ENCODE data around the gene RPH3AL.
"Not testable (repeated sequence)": the region's sequence is repeated elsewhere in the genome, so short reads cannot be mapped to it uniquely, and the experiment has no call there.

Gene RPH3AL

GRCh38 chr17:227946-228615 is 124.5 kb downstream of the RPH3AL start:
- TF ChIP-seq, protein P1, sequence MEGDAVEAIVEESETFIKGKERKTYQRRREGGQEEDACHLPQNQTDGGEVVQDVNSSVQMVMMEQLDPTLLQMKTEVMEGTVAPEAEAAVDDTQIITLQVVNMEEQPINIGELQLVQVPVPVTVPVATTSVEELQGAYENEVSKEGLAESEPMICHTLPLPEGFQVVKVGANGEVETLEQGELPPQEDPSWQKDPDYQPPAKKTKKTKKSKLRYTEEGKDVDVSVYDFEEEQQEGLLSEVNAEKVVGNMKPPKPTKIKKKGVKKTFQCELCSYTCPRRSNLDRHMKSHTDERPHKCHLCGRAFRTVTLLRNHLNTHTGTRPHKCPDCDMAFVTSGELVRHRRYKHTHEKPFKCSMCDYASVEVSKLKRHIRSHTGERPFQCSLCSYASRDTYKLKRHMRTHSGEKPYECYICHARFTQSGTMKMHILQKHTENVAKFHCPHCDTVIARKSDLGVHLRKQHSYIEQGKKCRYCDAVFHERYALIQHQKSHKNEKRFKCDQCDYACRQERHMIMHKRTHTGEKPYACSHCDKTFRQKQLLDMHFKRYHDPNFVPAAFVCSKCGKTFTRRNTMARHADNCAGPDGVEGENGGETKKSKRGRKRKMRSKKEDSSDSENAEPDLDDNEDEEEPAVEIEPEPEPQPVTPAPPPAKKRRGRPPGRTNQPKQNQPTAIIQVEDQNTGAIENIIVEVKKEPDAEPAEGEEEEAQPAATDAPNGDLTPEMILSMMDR (IDR thresholded peaks at IDR 0.05; ENCODE audit: low read depth, low read length), result no peak
- DNase-seq, result no peak
- H3K27me3 ChIP-seq (ENCODE audit: insufficient read depth, low read depth, severe bottlenecking), result no peaks in the 10 kb centered on the region
- H3K27ac ChIP-seq, result no peak overlapping the region
- no peak overlapping the region for H3K4me3 ChIP-seq (ENCODE audit: low read depth, low read length)
- no peaks in the 10 kb centered on the region for H3K9me3 ChIP-seq (ENCODE audit: severe bottlenecking)
- no peaks in the 10 kb centered on the region for H3K36me3 ChIP-seq

GRCh38 chr17:227078-227945 is 125.3 kb downstream of the RPH3AL start:
- H3K36me3 ChIP-seq, result no peaks in the 10 kb centered on the region
- H3K4me3 ChIP-seq (ENCODE audit: low read depth, low read length), result no peak overlapping the region
- TF ChIP-seq, protein P1 (IDR thresholded peaks at IDR 0.05; ENCODE audit: low read depth, low read length), result no peak
- no peak for DNase-seq
- H3K9me3 ChIP-seq (ENCODE audit: severe bottlenecking), result no peaks in the 10 kb centered on the region
- H3K27me3 ChIP-seq (ENCODE audit: insufficient read depth, low read depth, severe bottlenecking), result no peaks in the 10 kb centered on the region
- H3K27ac ChIP-seq, result no peak overlapping the region

DNA sequence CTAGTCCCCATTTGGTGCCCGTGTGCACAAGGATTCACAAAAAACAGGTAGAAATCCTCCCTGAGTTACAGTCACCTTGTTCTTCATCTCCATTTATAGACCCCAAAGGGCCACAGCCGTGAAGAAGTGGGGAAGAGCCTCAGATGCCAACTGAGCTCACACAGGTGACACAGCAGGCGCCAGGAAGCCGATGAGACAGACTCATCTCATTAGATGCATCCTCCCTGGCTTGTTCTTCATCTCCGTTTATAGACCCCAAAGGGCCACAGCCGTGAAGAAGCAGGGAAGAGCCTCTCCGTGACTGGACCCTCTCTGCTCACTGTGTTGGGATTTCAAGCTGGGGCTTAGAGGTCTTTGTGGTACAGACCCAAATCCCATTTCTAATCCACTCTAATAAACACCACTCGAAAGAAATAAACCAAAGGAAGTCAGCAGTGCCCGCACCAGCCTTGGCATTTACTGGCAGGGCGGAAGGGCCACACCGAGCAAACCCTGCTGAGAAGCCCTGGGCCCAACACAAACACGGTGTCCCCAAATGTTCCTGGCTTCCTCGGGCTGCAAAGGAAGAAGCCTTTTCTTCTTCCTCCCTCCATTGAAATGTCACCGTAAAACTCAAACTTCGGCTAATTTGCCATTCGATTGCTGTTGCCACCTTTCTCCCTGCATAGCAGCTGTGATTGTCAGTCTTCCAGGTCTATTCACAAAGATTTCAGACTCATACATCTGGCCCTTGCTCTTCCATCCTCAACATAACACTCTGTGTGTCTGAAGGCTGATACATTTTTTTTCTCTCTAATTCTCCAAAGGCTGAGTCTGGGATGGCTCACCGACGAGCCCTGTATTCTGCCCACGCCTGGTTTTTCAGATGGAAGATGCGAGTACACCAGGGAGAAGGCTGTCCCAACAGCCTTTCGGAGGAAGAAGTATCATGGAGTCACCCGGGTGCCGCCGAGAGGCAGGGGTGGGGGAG is 126.2 kb downstream of the RPH3AL start:
- H3K4me3 ChIP-seq (ENCODE audit: low read depth, low read length), result no peak overlapping the region
- no peak for DNase-seq
- no peak overlapping the region for H3K27ac ChIP-seq
- H3K9me3 ChIP-seq (ENCODE audit: severe bottlenecking), result no peaks in the 10 kb centered on the region
- H3K36me3 ChIP-seq, result no peaks in the 10 kb centered on the region
- TF ChIP-seq, protein P1 (IDR thresholded peaks at IDR 0.05; ENCODE audit: low read depth, low read length), result no peak
- H3K27me3 ChIP-seq (ENCODE audit: insufficient read depth, low read depth, severe bottlenecking), result no peaks in the 10 kb centered on the region

- Histone ChIP-seq H3K4me3 (ENCODE audit: low read depth, low read length) (no peak overlapping the region), H3K36me3 (no peaks in the 10 kb centered on the region), H3K27me3 (ENCODE audit: insufficient read depth, low read depth, severe bottlenecking) (no peaks in the 10 kb centered on the region), H3K27ac (no peak overlapping the region), H3K9me3 (ENCODE audit: severe bottlenecking) (no peaks in the 10 kb centered on the region)
- TF ChIP-seq, protein P1 (IDR thresholded peaks at IDR 0.05; ENCODE audit: low read depth, low read length), result no peak
- no peak for DNase-seq
Measured at GRCh38 chr17:225551-225950, 127.1 kb downstream of the RPH3AL start.

GRCh38 chr17:224576-224975 is 128.0 kb downstream of the RPH3AL start:
- not testable (repeated sequence) for H3K36me3 ChIP-seq; H3K27me3 ChIP-seq (ENCODE audit: insufficient read depth, low read depth, severe bottlenecking); DNase-seq; H3K9me3 ChIP-seq (ENCODE audit: severe bottlenecking); H3K27ac ChIP-seq; H3K4me3 ChIP-seq (ENCODE audit: low read depth, low read length)
